Measurements from ENCODE around the gene ARG1.

The ARG1 gene

DNA sequence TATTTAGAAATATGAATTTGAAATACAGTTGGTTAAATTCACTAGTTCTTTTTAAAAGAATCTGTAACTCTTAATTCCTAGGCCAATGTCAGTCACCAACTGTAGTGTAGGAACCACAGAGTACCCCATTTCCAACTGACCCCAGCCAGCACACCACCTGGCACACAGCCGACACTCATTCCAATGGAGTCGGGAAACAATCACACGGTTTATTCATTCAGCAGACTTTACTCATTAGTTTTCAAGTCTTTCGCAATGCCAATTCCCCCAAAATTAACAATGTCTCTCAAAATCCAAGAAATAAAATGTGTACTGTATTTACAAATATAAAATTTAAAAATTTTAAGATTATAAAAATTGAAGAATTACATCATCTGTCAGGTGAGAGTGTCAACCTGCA is 13.5 kb downstream of the ARG1 start:
- peak; percentile 5 for DNase-seq (ENCODE audit: low spot score)

DNA sequence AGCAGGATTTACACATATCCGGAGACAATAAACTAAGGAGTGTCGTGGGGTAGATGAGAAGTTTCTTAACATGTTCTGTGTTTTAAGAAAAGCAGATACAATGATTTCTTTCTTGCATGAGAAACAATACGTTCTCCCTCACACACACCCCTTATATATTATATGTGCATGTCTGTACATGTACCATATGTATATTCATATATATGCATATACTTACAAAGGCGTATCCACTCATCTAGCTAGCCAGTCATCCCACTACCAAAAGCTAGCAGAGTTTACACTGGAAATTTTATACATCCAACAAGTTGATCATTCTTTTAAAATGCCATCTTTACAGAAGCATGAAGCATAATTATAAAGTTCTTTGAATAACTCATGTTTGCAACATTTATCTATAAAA is 14.9 kb downstream of the ARG1 start:
- no peak for DNase-seq (ENCODE audit: low spot score)

- no peak for DNase-seq (ENCODE audit: low spot score)
These were observed 15.6 kb downstream of the ARG1 start for GRCh38 chr6:131588643-131589042.

DNA sequence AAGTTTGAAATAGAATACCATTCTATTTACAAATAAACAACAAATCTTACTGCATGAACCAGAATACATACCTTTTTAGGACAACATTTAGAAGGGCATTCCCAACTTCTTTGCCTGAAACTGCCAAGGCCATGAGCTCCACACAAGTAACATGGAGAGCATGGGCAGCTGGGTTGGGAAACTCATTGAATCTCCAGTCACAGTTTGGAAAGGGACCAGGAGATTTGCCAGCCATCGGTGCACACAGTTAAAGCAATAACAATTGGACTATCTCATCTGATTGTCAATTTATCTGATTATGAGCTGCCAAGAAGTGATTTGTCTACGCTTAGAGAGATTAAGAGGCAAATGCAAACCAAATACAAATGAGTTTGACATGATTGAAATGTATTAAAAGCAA is 19.9 kb downstream of the ARG1 start:
- DNase-seq (ENCODE audit: low spot score), result no peak

GRCh38 chr6:131594074-131594473 is 21.0 kb downstream of the ARG1 start:
- no peak for DNase-seq (ENCODE audit: low spot score)

- peak; percentile 7 for DNase-seq (ENCODE audit: low spot score)
These were observed 24.4 kb downstream of the ARG1 start for GRCh38 chr6:131597446-131597845.

GRCh38 chr6:131600716-131601115 is 27.7 kb downstream of the ARG1 start:
- peak; percentile 2 for DNase-seq (ENCODE audit: low spot score)

DNA sequence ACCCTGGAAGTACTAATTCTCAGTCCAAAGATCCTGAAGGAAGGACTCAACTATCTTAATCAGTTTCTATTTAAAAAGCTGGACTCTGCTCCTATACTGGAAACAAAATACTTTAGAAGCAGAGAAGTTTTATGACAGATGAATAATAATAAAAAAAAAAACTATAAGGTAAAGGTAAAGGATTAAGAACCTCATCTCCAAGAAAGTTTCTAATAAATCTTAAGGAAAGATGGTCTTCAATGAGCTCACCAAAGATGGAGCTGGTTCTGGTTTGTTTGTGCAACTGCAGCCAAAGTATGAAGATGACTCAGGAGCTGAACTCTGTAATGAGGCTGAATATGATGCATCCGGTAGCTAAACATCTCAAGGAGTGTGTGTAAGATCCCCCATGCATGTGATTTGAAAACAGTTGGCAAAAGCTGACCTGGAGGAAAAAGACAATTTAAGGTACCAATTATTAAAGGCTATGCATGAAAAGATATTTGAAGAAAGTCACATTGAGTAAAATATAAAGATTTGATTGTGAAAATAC is 29.8 kb downstream of the ARG1 start:
- DNase-seq (ENCODE audit: low spot score), result no peak

- DNase-seq (ENCODE audit: low spot score), result no peak
These were observed 40.4 kb downstream of the ARG1 start for GRCh38 chr6:131613296-131613925.

DNA sequence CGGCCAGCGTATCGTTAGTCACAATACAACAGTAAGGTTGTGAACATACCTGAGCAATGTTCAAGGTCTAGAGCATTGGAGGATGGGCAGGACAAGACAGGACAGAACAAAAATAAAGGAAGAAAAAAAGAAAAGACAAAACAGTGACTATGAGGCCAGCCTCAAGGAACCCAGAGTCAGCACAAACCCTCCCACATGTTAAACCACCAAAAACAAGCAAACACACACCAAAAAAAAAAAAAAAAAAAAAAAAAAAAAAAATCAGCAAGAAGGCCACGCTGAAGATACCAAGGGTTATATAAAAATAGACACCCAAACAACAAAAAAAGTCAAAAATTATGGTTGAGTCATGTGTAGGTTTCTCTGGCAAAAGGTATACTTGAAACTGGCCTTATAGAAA is 42.2 kb downstream of the ARG1 start:
- DNase-seq (ENCODE audit: low spot score), result no peak

DNA sequence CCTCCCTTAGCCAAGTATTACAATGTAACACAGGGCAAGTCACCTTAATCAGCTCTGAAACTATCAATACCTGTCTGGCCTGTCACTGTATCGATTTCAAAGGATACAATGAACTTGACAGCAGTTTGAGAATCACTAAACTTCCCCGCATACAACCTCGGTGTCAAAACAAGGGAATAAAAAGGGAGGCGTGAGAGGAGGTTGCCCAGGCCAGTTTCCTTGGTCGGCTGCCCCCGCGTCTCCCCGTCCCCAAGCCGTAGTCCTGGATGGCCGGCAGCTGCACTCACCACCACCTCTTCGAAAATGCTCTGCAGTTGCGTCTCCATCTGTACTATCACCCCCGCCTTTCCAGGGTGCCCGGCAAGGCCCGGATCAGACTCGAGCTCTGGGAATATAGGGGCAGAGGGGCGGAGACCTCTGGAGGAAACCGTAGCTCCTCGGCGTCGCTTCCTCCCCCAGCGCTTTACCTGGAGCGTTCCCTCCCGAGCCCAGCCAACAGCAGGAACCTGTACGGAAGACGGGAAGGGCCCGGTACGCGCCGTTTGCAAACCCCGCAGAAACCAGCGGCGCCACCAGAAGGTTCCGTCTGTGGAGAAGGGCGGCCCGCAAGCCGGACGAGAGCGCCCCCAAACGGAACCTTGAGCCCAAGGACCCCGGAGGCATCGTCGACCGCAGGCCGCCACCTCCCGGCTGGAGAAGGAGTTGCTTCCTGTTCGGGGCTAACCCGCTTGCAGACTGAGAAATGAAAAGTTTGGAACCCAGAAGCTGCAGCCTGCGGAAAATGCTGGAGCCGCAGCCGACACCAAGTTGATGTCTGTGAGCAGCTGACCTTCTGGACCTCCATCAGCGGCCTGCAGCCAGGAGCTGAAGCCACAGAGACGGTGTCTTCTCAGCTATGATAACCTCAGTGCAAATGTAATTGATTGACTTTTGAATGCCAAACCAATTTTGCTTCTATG is 55.0 kb downstream of the ARG1 start, which contains the start of gene MED23:
Gene MED23, minus strand, starts transcription at position 519 of the 959 bp plus-strand sequence. Its CDS starts 193 bp downstream, at position 326.
- peak; percentile 96 for DNase-seq (ENCODE audit: low spot score)

GRCh38 chr6:131628726-131629125 is 55.7 kb downstream of the ARG1 start:
- DNase-seq (ENCODE audit: low spot score), result no peak

- peak; percentile 45 for DNase-seq (ENCODE audit: low spot score)
These were observed 56.6 kb downstream of the ARG1 start for GRCh38 chr6:131629651-131630050.

GRCh38 chr6:131631625-131632289 is 58.7 kb downstream of the ARG1 start:
- DNase-seq (ENCODE audit: low spot score), result no peak
